SW 1271 (cell line): ENCODE measurements around the gene TEPSIN.

Source experiments
- DNase-seq, 2 experiments: peaks; one replicate each; lab custom pipeline; 2025; lab: John Stamatoyannopoulos, UW

TEPSIN gene

DNA sequence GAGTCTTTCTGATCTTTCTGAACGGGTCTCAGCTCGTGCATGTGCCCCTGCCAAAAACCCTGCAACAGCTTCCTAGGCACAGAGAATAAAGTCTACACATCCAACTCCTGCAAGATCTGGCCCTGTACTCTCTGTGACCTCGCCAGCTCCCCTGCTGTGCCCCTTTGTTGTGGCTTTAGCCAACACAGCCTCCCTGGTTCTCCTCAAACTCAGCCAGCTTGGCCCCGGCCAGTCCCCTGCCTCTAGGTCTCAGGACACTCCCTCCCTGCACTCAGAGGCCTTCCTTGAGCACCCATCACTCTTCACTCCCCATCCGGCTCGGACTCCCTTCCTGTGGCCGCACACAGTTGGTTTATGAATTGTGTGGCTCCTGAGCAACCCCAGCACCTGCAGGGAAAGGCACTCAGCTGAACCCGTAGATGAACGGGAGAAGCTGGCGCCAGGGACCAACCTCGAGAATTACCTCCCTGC lies 17.4 kb downstream of the TEPSIN start:
- DNase-seq, result no peak

DNA sequence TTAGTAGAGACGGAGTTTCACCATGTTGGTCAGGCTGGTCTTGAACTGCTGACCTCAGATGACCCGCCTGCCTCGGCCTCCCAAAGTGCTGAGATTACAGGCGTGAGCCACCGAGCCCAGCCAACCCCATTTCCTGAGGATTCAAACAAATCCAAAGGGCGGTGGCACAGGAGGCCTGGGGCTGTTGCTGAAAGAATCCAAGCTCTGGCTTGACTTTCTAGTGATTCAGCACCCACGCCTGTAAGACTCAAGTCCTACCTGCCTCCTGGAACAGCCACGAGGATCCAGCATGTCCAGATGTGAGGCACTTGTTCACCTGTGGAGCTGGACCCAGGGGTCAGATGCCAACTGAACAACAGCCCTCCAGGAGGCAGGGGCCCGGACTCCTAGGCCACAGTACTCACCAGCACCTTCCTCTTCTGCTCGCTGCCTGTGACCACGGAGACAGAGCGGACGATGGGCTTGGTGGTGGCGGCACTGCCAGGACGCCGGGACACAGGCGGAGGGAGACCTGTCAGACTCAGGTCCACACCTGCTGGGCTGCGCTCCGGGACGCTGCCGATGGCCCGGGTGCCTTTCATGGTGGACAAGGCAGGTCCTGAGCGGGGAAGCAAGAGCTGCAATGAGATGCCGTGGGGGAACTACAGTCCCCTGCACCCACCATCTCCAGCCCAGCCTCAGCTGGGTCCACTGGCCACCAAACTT lies 19.2 kb downstream of the TEPSIN start:
- no peak for DNase-seq

DNA sequence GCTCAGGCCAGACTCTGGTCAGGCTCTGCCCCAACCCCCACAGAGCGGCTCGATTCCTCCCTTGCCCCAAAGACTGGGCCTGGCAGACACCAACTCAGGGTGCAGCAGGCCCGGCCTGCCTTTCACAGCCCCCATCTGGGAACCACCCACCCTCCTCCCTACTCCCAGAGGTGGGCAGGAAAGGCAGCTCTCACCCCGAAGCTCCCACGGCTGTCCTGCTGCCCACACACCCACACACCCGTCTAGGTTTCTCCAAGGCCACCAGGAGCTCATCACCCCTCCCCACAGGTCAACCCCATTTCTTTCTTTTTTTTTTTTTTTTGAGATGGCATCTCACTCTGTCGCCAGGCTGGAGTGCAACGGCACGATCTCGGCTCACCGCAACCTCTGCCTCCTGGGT lies 19.9 kb downstream of the TEPSIN start:
- DNase-seq, result no peak

DNA sequence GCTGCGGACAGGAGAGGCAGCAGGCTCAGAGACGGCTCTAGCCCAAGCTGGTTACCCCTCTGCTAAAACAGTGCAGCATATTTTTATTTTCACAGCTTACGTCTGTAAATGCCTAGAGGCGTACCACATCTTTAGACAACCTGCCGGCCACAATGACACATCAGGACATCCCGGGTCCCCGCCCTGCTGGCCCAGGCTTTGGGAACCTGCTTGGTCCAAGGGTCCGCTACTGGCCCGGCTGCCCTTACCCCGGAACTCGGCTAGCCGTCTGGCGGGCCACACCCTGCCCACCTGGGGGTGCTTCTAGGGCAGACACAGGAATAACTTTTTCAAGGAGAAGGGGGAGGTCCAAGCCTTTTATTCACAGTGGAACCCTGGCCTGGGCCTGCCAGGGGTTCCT lies 20.4 kb downstream of the TEPSIN start:
- no peak for DNase-seq

DNA sequence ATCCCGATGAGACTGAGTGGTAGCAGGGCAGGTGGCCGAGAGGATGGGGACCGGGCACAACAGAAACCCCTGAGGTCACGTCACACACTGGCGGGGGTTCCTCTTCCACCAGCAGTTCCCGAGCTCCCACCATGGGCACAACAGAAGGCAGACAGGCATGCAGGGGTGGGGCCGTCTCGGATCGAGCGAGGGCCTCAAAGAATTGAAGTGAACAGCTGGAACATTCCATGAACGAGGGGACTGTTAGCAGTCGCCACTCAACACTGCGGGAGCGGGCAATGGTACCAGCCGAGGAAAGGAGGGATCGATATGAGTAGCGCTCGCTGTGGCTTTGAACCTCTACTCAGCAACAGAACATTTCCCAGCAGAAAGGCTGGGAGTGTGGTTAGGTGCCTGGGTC lies 21.4 kb downstream of the TEPSIN start:
- no peak for DNase-seq

DNA sequence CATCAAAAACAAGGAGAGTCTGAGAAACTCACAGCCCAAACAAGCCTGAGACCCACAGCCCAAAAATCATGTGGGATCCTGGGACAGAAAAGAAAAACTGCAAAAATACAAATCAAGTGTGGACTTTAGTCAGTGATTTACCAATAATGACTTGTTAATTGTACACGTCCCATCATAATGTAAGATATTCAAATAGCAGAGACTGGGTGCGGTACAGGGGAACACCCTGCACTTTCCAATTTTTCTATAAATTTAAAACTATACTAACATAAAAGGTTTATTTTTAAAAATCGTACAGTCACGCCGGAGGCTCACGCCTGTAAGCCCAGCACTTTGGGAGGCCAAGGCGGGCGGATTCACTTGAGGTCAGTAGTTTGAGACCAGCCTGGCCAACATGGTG lies 24.9 kb downstream of the TEPSIN start:
- no peak for DNase-seq

DNA sequence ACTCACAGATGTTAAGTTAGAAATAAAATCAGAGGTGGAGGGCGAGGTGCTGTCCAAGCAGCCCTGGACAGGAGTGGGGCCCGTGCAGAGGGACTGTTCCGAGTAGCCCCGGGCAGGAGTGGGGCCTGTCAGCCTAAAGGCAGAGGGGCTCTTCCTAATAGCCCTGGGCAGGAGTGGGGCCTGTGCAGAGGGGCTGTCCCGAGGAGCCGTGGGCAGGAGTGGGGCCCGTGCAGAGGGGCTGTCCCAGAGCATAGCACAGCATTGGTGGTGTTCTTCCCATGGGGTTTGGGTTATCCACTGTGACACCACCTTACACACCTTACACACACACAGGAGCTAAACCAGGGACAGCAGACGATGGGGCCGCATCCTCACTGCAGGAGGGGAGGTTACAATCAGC lies 26.5 kb downstream of the TEPSIN start:
- DNase-seq, result no peak

DNA sequence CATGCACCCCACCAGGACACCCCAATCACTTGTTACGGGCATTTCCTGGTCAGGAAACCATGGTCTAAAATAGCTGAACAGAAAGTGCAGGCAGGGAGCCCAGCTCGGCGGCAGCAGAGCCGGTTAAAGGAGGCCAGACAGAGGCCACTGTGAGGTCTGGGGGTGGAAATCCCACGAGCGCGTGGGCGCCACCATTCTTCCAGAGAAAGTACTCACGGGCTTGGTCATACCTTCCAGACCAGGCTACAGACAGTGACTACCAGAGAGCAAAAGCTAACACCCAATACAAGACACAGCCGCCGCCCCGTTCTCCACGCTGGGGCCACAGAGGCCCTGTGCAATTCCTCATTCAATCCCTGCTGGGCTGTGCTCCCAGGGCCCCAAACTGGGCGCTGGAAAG lies 28.0 kb downstream of the TEPSIN start:
- no peak for DNase-seq

DNA sequence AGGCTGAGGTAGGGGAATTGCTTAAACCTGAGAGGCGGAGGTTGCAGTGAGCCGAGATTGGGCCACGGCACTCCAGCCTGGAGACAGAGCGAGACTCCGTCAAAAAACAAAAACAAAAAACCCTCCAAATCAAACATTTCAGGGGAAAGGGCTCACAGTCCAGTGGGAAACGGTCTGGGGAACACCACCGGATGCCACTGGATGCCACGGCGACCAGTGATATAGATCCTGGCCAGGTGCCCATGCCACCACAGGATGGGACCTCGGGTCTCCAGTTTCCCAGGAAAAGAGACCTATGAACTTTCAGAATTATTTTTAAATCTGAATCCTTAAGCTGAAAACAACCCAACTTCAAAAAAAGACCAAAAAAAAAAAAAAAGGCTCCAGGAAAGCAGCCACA lies 28.4 kb downstream of the TEPSIN start:
- DNase-seq, result no peak

DNA sequence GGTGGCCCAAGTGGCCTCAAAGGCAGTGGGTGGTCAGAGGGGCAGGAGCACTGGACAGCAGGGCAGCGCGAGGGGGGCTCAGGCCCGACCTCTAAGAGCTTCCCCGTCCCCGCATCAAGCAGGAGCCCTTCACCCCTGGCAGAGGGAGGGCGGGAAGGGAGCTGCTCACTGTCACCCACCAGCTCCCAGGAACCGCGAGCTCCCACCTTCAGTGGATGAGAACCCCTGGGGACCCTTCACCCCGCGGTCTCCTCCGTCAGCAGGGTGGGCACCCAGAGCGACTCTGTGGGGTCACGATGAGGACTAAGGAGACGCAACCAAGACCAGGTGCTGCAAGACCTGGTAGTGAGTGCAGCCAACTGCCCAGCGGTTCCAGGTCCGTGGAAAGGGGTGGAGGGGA lies 29.7 kb downstream of the TEPSIN start:
- no peak for DNase-seq

DNA sequence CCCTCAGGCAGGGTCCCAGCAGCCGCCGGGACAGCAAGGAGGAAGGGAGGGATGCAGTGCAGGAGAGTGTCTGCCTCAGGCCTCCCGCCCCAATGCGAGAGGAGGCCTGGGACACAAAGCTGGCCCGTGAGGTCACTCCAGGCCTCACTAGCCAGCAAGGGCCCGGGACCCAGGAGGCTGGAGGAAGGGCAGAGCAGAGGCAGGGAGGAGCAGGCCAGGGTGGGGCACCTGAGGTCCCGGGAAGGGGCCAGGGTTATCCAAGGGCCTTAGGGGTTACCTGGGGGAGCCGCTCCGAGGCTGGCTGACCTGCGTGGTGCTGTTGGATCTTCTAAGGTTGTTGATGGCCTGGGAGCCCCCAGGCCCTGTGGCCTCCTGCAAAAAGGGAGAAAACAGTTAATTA lies 30.2 kb downstream of the TEPSIN start:
- no peak for DNase-seq

DNA sequence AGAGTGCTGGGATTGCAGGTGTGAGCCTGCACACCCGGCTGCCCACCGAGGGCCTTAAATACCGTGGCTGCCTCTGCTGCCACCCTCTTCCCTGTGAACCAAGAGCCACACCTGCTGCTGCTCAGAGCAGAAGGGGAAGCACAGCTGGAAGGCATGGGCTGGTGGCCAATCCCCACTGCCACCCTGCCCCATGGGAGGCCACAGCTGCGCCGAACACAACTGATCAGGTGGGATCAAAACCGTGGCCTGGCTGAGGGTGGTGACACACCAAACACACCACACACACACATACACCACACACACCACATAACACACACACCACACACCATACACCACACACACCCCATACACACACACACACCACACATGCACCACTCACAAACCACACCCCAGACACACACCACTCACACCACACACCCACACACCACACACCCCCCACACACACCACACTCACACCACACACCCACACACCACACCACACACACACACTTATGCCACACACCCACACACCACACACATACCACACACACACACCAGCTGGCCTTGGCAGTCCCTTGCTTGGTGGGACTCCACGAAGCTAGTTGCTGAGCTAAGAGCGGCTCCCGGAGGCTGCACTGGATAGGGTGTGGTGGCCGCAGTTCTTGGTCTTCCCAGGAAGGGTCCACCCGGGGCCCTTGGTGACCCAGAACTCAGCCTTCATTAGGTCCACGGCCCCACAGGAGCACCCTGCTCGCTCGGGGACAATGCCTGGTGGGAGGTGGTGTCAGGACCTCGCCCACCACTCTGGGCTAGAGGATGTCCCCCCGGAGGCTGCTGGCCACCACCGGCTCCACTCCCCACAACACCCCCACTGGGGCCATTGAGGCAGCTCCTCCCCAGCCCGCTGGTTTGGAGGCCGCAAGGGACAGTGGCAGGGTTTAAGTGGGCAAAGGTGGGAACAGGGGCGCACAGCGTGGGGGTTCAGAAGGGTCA lies 31.0 kb downstream of the TEPSIN start:
- DNase-seq, result no peak

DNA sequence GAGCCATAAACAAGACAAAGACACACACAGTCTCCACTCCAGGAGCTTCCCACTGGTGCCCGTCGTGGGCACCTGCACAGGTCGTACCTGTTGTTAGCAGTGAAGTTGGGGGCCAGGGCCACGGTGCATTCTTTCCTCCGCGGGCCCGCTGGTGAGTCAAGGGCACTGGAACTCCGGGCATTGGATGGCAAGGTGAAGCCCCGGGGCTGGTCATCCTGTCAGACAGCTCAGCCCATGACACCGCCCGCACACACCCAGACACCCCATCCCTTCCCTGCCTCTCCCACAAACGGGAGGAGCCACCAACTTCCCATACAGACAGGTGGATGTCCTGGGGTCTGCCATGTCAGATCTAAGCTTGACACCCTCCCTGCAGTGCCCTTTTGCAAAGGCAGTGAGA lies 32.2 kb downstream of the TEPSIN start:
- DNase-seq, result no peak

DNA sequence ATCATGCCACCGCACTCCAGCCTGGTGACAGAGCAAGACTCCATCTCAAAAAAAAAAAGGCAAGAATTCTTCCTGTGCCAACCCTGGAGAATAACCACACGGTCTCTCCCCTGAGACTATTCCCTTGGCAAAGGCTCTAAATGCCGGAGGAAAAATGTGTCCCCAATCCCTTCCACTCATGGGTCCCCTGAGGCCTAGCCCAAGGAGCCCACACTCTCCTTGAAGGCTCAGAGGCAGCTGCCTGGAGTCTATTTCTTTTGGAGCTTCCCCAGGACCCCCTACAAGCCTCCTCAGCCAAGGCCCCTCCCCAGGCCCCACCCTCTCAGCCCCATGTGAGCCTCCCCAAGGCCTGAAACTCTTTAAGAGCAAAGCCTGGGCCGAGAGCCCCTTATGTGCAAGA lies 32.7 kb downstream of the TEPSIN start:
- DNase-seq, result no peak

DNA sequence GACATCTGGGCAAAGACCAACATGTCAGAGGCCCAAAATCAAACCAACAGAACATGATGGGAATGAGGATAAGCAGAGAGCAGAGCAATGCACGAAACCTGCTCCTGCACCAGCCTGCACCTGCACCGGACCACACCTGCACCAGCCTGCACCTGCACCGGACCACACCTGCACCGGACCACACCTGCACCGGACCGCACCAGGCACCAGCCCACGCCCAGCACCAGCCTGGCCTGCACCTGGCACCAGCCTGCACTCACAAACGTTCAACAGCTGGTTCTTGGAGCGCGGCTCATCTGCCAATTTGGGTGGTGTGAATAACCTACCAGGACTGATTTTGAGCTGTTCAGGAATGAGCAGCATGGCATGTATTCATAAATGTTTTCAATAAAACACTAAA lies 34.3 kb downstream of the TEPSIN start:
- DNase-seq, result no peak

DNA sequence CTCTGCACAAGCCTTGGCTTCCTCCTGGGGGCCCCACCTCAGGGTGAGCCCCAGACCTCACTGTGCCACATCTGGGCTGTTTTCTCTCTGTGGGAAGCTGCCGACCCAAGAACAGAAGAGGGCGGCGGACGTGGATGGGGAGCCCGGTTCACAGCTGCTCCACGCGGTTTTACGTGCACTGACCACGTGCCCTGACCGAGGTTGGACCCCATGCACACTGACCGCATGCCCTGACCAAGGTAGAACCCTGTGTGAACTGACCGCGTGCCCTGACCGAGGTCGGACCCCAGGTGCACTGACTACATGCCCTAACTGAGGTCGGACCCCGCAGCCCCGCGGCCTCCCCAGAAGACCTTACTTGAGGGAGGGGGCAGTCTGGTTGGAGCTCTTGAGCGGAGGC lies 35.7 kb downstream of the TEPSIN start:
- DNase-seq, result no peak

DNA sequence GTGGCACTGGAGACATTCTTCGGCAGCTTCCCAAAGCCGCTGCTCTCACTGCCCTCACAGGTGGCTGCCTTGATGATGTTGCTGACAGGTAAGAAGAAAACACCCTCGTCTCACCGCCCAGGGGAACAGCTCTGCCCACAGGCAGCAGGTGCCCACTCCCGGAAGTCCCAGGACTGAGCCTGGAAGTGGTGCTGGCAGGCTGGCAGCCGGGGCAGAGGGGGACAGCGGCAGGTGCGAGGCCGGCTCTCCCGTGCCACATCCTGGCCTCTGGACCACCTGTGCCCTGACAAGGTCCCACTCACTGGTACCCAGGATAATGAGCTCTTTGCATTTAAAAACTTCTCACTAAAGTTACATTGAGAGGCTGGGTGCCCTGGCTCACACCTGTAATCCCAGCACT lies 36.5 kb downstream of the TEPSIN start:
- DNase-seq, result no peak

DNA sequence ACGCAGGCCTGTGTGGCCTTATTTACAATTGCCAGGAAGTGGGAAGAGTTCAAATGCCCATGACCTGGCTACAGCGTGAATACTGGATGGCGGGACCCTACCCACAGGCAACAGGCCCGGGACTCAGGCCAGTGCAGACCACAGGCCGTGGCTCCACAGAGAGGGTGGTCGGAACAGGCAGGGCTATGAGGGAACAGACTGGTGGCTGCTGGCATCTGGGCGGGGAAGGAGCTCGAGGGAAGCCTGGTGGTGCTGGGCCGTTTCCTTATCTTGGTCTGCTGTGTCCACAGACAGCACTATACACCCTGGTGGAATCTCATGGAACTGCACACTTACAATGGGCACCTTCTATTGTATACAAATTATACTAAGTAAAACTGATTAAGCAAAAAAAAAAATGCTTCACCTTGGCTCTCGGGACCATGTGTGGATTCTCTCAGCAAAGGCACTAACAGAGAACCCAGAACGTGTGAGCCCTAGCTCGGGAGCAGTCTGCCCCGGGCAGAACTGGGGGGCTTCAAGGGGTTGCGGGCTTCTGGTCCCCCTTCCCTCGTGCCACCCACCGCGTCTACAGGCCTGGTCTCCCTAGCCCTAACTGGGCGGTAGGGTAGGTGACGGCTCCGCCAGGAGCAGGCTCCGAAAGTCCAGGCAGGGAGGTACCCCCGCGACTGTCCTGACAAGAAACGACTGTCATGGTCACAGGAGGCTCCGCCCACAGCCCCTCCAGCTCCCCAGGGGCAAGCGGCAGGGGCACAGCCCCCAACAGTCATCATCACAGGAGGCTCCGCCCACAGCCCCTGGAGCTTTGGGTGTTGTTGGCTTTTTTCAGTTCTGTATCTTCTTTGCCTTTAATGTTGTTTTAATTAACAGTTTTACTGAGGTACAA lies 37.9 kb downstream of the TEPSIN start:
- peak in 1 of 2 experiments; percentile 64 for DNase-seq

DNA sequence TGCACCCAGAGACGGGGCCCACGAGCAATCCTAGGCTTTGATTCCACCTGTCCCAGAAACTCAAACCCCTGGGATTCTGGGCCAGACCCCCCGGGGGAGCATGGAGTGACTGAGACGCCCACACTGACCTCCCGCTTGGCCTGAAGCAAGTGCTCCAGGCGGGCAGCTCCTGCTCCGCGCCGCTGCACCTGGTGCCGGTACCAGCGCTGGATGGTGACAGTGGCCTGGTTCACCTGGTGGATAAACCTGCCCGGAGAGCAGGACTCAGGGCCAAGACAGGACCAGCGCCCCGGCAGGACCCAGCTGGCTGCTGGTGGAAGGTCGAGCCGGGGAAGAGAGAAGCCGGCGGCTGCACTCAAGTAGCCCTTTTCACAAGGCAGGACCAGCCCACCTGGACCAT lies 38.7 kb downstream of the TEPSIN start:
- DNase-seq, result no peak

DNA sequence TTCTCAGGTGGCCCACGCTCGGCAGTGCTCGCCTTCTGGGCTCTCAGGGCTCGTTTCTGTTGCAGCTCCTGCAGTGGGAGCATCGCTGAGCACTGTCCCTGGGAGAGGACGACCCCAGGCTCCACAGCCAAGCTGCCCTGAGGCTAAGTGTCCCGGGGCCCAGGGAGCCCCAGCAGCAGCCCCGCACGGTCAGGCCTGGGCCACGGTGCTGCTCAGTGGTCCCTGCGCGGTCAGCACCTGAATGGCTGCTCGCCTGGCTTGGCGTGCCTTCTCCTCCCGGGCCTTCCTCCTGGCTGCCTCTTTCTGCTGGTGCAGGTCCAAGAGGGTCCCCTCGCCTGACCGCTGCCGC lies 39.4 kb downstream of the TEPSIN start:
- no peak for DNase-seq

DNA sequence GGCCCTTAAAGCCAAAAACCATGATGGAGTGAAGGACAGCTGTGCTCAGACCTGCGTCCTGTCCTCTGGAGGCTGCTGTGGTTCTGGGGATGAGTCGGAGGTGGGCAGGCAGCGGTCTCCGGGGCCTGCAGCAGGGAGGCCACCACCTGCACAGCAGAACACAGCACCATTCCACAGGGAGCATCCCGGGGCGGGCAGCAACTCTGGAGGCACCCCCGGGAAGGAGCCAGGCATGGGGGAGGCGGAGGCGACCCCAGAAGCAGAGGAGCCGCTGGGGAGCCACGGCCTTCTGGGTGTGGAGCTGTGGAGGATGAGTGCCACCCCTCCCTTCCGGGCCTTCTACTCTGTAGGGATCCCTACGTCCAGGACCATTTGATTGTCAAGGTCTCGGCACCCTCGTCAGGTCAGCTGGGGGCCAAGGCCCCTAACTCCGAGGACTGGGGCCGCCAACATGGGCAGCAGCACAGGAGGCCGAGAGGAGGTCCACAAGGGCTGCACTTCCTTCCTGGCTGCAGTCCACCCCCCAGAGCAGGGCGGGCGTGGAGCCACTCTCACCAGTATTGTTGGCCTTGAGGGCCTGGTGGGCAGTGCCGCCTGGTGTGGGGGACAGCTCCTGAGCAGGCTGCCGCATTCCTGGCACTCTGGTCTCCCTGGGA lies 39.9 kb downstream of the TEPSIN start:
- no peak for DNase-seq
